ENCODE results near the gene EMC7.

The EMC7 gene

DNA sequence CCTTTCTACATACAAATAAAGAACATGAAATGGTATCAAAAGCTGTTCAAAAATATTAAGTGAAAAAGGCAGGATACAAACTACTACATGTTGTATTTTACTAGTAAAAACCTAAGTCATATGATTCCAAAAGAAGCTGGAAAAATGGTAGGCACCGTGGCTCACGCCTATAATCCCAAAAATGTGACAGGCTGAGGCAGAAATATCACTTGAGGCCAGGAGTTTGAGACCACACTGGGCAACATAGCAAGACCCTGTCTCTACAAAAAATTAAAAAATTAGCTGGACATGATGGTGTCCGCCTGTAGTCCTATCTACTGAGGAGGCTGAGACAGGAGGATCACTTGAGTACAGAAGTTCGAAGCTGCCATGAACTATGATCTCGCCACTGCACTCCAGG, 1.7 kb downstream of the EMC7 start:
- no peak for DNase-seq (ENCODE audit: insufficient read length, low spot score)
- no peak for FAIRE-seq
- TF ChIP-seq TAF1 (IDR thresholded peaks at IDR 0.05; ENCODE audit: low read depth, low read length) (no peak), POLR2A (IDR thresholded peaks at IDR 0.05; ENCODE audit: low read depth, low read length) (no peak), SPI1 (IDR thresholded peaks at IDR 0.05; ENCODE audit: low read depth, low read length) (no peak), POLR2AphosphoS5 (IDR thresholded peaks at IDR 0.05; ENCODE audit: low read depth, low read length) (no peak), POU2F2 (IDR thresholded peaks at IDR 0.05; ENCODE audit: low read depth, low read length) (no peak), PAX5 (IDR thresholded peaks at IDR 0.05; ENCODE audit: insufficient read depth, low read length, severe bottlenecking) (no peak)

DNA sequence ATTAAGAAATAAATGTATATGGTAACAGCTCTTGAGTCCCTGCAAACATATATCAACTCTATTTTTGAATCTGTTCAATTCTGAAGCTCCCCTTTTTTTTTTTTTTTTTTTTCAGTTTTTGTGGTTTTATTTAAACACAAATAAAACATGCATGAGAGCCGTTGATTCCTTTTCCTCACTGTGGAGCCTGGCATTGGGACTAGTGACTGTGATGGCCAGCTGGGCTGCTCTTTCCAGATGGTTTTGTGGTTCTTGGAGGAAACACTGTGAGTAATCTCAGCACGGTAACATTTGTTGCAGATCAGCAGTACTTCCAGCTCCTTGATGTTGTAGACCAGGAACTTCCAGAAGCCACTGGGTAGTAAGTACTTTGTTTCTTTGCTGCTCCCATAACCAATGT, 15.9 kb downstream of the EMC7 start:
- DNase-seq (ENCODE audit: insufficient read length, low spot score) (no peak), FAIRE-seq (no peak)
- TF ChIP-seq POLR2AphosphoS5 (IDR thresholded peaks at IDR 0.05; ENCODE audit: low read depth, low read length) (no peak), POLR2A (IDR thresholded peaks at IDR 0.05; ENCODE audit: low read depth, low read length) (no peak), TAF1 (IDR thresholded peaks at IDR 0.05; ENCODE audit: low read depth, low read length) (no peak), POU2F2 (IDR thresholded peaks at IDR 0.05; ENCODE audit: low read depth, low read length) (no peak), SPI1 (IDR thresholded peaks at IDR 0.05; ENCODE audit: low read depth, low read length) (no peak), PAX5 (IDR thresholded peaks at IDR 0.05; ENCODE audit: insufficient read depth, low read length, severe bottlenecking) (no peak)

DNA sequence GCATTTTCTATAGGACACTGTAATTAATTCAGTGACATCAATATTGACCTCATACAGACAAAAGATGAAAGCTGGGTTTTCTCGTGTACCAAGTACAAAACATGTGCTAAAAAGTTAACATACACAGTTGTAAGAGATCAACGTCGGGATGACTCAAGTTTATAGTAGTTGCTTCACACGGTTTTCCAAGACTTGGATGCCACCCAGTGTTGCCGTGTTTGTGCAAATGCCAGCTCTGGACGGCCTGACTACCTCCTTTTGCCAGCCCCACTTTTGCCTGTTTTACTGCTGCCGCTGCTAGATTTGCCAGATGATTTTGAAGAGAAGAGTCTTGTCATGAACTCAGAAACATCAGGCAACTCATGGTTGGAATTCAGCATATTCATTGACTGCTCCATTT, 17.6 kb downstream of the EMC7 start:
- no peak for TF ChIP-seq PAX5 (IDR thresholded peaks at IDR 0.05; ENCODE audit: insufficient read depth, low read length, severe bottlenecking)
- no peak for TF ChIP-seq POU2F2 (IDR thresholded peaks at IDR 0.05; ENCODE audit: low read depth, low read length)
- TF ChIP-seq POLR2AphosphoS5 (IDR thresholded peaks at IDR 0.05; ENCODE audit: low read depth, low read length): no peak
- TF ChIP-seq SPI1 (IDR thresholded peaks at IDR 0.05; ENCODE audit: low read depth, low read length): no peak
- TF ChIP-seq TAF1 (IDR thresholded peaks at IDR 0.05; ENCODE audit: low read depth, low read length): no peak
- TF ChIP-seq POLR2A (IDR thresholded peaks at IDR 0.05; ENCODE audit: low read depth, low read length): no peak
- DNase-seq (ENCODE audit: insufficient read length, low spot score) (no peak), FAIRE-seq (peak; percentile 75)

DNA sequence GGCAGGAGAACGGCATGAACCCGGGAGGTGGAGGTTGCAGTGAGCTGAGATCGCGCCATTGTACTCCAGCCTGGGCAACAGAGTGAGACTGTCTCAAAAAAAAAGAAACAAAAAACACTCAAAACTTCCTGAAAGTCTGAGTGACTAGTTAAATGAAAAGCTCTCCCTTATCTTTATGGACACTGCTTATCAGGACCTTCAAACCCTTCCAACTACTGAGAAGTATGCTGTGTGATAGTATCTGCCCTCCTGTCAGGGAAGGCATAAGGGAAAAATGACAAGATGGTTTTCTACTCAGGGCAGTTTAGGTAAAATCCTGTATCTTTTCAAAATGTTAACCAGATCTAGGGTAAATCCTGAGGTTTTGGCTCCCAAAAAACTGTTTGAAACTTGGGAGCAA, 21.8 kb downstream of the EMC7 start:
- no peak for FAIRE-seq

DNA sequence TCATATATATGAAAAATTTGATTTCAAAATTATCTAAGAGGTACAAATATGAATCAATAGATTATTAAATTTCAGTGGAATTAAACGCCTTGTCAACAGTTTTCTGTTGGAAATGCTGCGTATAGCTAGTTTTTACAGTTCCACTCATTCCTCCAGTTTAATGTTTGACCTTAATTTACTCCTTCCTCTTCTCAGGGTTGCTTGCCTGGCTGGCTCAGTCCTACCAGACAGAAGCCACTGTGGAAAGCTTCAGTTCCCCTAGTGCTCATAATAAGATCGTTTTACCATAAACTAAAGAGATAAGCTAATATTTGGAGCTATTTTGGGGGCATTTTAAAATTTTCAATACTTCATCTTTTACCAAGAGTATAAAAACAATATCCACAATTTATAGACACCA, 22.8 kb downstream of the EMC7 start:
- no peak for TF ChIP-seq POLR2AphosphoS5 (IDR thresholded peaks at IDR 0.05; ENCODE audit: low read depth, low read length)
- no peak for TF ChIP-seq POLR2A (IDR thresholded peaks at IDR 0.05; ENCODE audit: low read depth, low read length)
- no peak for TF ChIP-seq POU2F2 (IDR thresholded peaks at IDR 0.05; ENCODE audit: low read depth, low read length)
- TF ChIP-seq TAF1 (IDR thresholded peaks at IDR 0.05; ENCODE audit: low read depth, low read length): no peak
- TF ChIP-seq SPI1 (IDR thresholded peaks at IDR 0.05; ENCODE audit: low read depth, low read length): no peak
- no peak for TF ChIP-seq PAX5 (IDR thresholded peaks at IDR 0.05; ENCODE audit: insufficient read depth, low read length, severe bottlenecking)

More for the DNA sequence above, 21.8 kb downstream of the EMC7 start:
- no peak for TF ChIP-seq POU2F2 (IDR thresholded peaks at IDR 0.05; ENCODE audit: low read depth, low read length)
- no peak for TF ChIP-seq POLR2A (IDR thresholded peaks at IDR 0.05; ENCODE audit: low read depth, low read length)
- TF ChIP-seq TAF1 (IDR thresholded peaks at IDR 0.05; ENCODE audit: low read depth, low read length): no peak
- no peak for TF ChIP-seq POLR2AphosphoS5 (IDR thresholded peaks at IDR 0.05; ENCODE audit: low read depth, low read length)
- DNase-seq (ENCODE audit: insufficient read length, low spot score): no peak

DNA sequence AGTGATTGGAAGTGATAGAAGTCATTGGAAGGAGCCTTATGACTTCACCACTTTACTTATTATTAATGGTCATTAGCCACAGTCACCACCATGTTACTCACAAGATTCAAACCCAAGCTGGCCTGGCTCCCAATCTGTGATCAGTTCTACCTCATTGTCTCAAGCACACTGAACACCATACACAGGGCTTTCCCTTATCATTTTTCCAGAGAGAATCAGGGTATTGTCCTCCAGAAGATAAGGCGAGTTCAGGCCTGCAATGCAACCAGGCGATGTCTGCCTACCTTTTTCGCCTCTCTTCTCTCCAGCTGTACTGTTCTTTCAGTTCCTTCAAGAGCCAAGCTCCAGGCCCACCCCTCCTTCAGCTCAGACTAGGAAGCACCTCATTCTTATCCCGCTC, 24.9 kb downstream of the EMC7 start:
- no peak for DNase-seq (ENCODE audit: insufficient read length, low spot score)
- FAIRE-seq: no peak
- TF ChIP-seq POLR2AphosphoS5 (IDR thresholded peaks at IDR 0.05; ENCODE audit: low read depth, low read length): no peak
- no peak for TF ChIP-seq POLR2A (IDR thresholded peaks at IDR 0.05; ENCODE audit: low read depth, low read length)
- no peak for TF ChIP-seq TAF1 (IDR thresholded peaks at IDR 0.05; ENCODE audit: low read depth, low read length)
- TF ChIP-seq PAX5 (IDR thresholded peaks at IDR 0.05; ENCODE audit: insufficient read depth, low read length, severe bottlenecking): no peak
- no peak for TF ChIP-seq POU2F2 (IDR thresholded peaks at IDR 0.05; ENCODE audit: low read depth, low read length)
- TF ChIP-seq SPI1 (IDR thresholded peaks at IDR 0.05; ENCODE audit: low read depth, low read length): no peak

More for the DNA sequence above, 22.8 kb downstream of the EMC7 start:
- DNase-seq (ENCODE audit: insufficient read length, low spot score) (no peak), FAIRE-seq (no peak)

DNA sequence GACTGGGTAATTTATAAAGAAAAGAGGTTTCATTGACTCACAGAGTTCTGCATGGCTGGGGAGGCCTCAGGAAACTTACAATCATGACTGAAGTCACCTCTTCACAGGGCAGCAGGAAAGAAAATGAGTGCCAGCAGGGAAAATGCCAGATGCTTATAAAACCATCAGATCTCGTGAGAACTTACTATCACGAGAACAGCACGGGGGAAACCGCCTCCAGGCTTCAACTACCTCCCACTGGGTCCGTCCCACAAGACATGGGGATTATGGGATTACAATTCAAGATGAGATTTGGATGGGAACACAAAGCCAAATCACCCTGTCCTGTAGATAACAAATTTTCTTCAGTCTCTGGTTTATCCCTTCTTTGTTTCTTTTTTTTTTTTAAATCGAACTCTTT, 31.7 kb downstream of the EMC7 start:
- no peak for TF ChIP-seq POLR2AphosphoS5 (IDR thresholded peaks at IDR 0.05; ENCODE audit: low read depth, low read length)
- TF ChIP-seq TAF1 (IDR thresholded peaks at IDR 0.05; ENCODE audit: low read depth, low read length): no peak
- no peak for TF ChIP-seq POU2F2 (IDR thresholded peaks at IDR 0.05; ENCODE audit: low read depth, low read length)
- no peak for TF ChIP-seq SPI1 (IDR thresholded peaks at IDR 0.05; ENCODE audit: low read depth, low read length)
- no peak for TF ChIP-seq PAX5 (IDR thresholded peaks at IDR 0.05; ENCODE audit: insufficient read depth, low read length, severe bottlenecking)
- TF ChIP-seq POLR2A (IDR thresholded peaks at IDR 0.05; ENCODE audit: low read depth, low read length): no peak
- FAIRE-seq: no peak
- no peak for DNase-seq (ENCODE audit: insufficient read length, low spot score)

DNA sequence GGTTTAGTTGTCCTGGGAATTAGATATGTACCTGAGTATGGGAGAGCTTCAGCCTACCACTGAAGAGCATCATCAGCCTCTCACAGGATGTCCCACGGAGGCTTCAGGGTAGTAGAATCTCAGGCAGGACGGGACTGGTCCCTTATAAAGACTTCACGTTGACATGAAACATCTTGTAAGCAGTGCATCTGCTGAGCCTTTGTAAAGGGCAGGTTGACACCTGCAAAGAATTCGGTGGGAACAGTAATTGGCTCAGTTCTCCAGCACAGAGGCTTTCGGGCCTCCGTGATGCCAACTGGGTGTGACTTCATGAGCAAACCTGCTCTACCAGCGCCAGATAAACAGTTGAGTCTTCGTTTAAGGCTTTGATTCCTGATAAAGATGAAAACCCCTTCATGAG, 35.7 kb downstream of the EMC7 start:
- FAIRE-seq (no peak), DNase-seq (ENCODE audit: insufficient read length, low spot score) (no peak)
- TF ChIP-seq POLR2AphosphoS5 (IDR thresholded peaks at IDR 0.05; ENCODE audit: low read depth, low read length) (no peak), TAF1 (IDR thresholded peaks at IDR 0.05; ENCODE audit: low read depth, low read length) (no peak)

DNA sequence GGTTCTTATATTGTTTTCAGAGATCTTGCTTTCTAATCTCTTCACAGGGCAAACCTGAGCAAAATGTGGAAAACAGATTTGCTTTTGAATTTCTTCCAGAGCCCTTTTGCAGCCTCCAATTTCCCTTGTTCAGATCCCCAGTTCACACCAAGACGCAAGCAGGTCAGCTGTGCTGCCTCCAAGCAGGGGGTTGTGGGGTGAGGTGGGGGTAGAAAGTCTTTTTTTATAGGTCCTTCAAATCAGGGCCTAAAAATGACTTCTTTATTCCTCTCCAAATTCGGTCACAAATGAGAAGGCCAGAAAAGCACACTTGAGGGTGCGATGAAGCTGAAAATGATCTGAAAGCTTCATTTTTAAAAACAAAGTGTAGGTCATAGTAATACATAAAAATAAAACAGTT, 36.4 kb downstream of the EMC7 start:
- DNase-seq (ENCODE audit: insufficient read length, low spot score): no peak
- no peak for FAIRE-seq
- TF ChIP-seq POU2F2 (IDR thresholded peaks at IDR 0.05; ENCODE audit: low read depth, low read length) (no peak), SPI1 (IDR thresholded peaks at IDR 0.05; ENCODE audit: low read depth, low read length) (no peak), POLR2AphosphoS5 (IDR thresholded peaks at IDR 0.05; ENCODE audit: low read depth, low read length) (no peak), TAF1 (IDR thresholded peaks at IDR 0.05; ENCODE audit: low read depth, low read length) (no peak), POLR2A (IDR thresholded peaks at IDR 0.05; ENCODE audit: low read depth, low read length) (no peak), PAX5 (IDR thresholded peaks at IDR 0.05; ENCODE audit: insufficient read depth, low read length, severe bottlenecking) (no peak)

DNA sequence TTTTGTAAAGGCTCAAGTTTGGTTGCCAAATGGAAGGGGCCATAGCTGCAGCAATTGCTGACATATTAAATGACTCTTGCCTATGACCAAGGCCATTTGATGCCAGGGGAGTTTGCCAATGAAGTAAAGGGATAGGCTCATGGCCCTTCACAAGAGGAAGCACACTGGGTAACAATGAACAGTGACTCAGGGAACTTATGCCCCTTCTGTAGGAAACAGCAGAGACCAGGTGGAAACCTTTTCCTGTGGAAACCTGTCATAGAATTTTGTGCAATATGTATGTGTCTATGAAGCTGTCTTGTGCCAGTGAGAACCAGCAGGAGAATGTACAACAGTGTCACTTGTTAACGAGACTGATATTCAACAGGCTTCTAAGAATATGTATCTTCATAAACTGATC, 37.2 kb downstream of the EMC7 start:
- TF ChIP-seq POU2F2 (IDR thresholded peaks at IDR 0.05; ENCODE audit: low read depth, low read length): no peak
- TF ChIP-seq POLR2A (IDR thresholded peaks at IDR 0.05; ENCODE audit: low read depth, low read length): no peak
- TF ChIP-seq SPI1 (IDR thresholded peaks at IDR 0.05; ENCODE audit: low read depth, low read length): no peak
- no peak for FAIRE-seq
- DNase-seq (ENCODE audit: insufficient read length, low spot score): no peak

Measured in GM12891 (cell line).